HCT116 (cell line): ENCODE results near the gene IFNL3. TPM values are rescaled to one million over a fixed set of nuclear protein-coding genes. Genes with fewer than 3 reads are reported as not detected.

Source experiments
- ATAC-seq: fragments of 200-7000 bp; cut with Tn5 transposase; 2 replicates; pipeline ENCODE4 v1.9.1; 2020; ENCODE audit warnings: mild to moderate bottlenecking, moderate library complexity
- BruUV-seq: library from RNA; stranded (reverse); fragments of 400-500 nt; replicated peaks from 2 replicates; lab custom pipeline; 2021; lab: Mats Ljungman, UMichigan
- CTCF ChIA-PET: fragments of 300-600 bp; sonication (Branson Sonifier 250); formaldehyde crosslinking; loops from one replicate; lab custom pipeline; 2021; ENCODE audit warnings: antibody characterized with exemption; lab: Charles Lee
- POLR2A ChIA-PET: fragments of 300-600, 350-600 bp; sonication (Branson Sonifier 250); formaldehyde crosslinking; loops from one replicate; lab custom pipeline; 2021; ENCODE audit warnings: antibody characterized with exemption; lab: Charles Lee
- RAD21 ChIA-PET, 2 experiments: fragments of 300-600 bp; sonication (Branson Sonifier 250); formaldehyde crosslinking; loops; one replicate each; lab custom pipeline; 2023; ENCODE audit warnings: low total read pairs in 2 of 2; ENCODE audit not compliant: uncharacterized antibody in 2 of 2, unreplicated experiment in 2 of 2, low non-redundant PET in 1 of 2; lab: Charles Lee
- DNase-seq: peaks from one replicate; pipeline ENCODE4 v3.0.0-alpha.2; 2010; ENCODE audit warnings: low read depth, low spot score
- H2AFZ ChIP-seq: fragments of 200-600 bp; shearing (Covaris generic), sonication (generic); 2 replicates; pipeline ENCODE4 v1.6.1; 2017; ENCODE audit warnings: low read depth, mixed run types, mixed read lengths, antibody characterized with exemption, low read length; ENCODE audit not compliant: poor library complexity, severe bottlenecking
- H3K27ac ChIP-seq: 2 replicates; pipeline ENCODE4 v1.5.1; 2012; ENCODE audit warnings: low read depth, low read length
- H3K27me3 ChIP-seq: fragments of 200-600 bp; sonication (generic); 2 replicates; pipeline ENCODE4 v1.6.1; 2016; ENCODE audit warnings: mixed run types, low read length, mixed read lengths; ENCODE audit not compliant: insufficient read depth
- H3K36me3 ChIP-seq, 2 experiments: fragments of 200-500 bp in 1 of 2; fragments of 200-600 bp in 1 of 2; sonication (Bioruptor generic) in 1 of 2; sonication (generic) in 1 of 2; 2 replicates each; pipeline versions ENCODE4 v1.5.1 to v1.6.1; 2014 to 2016; ENCODE audit warnings: low read length in 2 of 2, inconsistent platforms in 1 of 2, mixed read lengths in 1 of 2, mixed run types in 1 of 2; ENCODE audit not compliant: insufficient read depth in 2 of 2, control insufficient read depth in 1 of 2
- H3K4me1 ChIP-seq, 2 experiments: fragments of 200-600 bp in 1 of 2; sonication (generic) in 1 of 2; 2 replicates each; pipeline versions ENCODE4 v1.5.1 to v1.6.1; 2012 to 2017; ENCODE audit warnings: low read length in 2 of 2, inconsistent platforms in 1 of 2, mild to moderate bottlenecking in 1 of 2, mixed read lengths in 1 of 2, mixed run types in 1 of 2, moderate library complexity in 1 of 2; ENCODE audit not compliant: insufficient read depth in 2 of 2, control insufficient read depth in 1 of 2
- H3K4me2 ChIP-seq: fragments of 200-600 bp; sonication (generic); 2 replicates; pipeline ENCODE4 v1.6.1; 2017; ENCODE audit warnings: mixed run types, low read length, mixed read lengths
- H3K4me3 ChIP-seq, 2 experiments: fragments of 200-600 bp in 1 of 2; sonication (generic) in 1 of 2; replicated peaks in 1 of 2; 2 replicates each; pipeline ENCODE4 v1.5.1; 2011 to 2016; ENCODE audit warnings: low read length in 2 of 2, control low read depth in 1 of 2, low read depth in 1 of 2, mild to moderate bottlenecking in 1 of 2, mixed read lengths in 1 of 2, mixed run types in 1 of 2
- H3K79me2 ChIP-seq: fragments of 200-600 bp; sonication (generic); 2 replicates; pipeline ENCODE4 v1.6.1; 2017; ENCODE audit warnings: mild to moderate bottlenecking, mixed run types, low read length, moderate library complexity, mixed read lengths; ENCODE audit not compliant: insufficient read depth
- H3K9ac ChIP-seq: fragments of 200-600 bp; sonication (generic); 2 replicates; pipeline ENCODE4 v1.6.1; 2016; ENCODE audit warnings: low read length, mixed read lengths
- H3K9me2 ChIP-seq: fragments of 200-600 bp; sonication (generic), shearing (Covaris generic); 2 replicates; pipeline ENCODE4 v1.6.1; 2017; ENCODE audit warnings: mixed run types, mild to moderate bottlenecking, moderate library complexity; ENCODE audit not compliant: insufficient read depth
- H3K9me3 ChIP-seq, 2 experiments: fragments of 200-500 bp in 1 of 2; fragments of 200-600 bp in 1 of 2; sonication (Bioruptor generic) in 1 of 2; sonication (generic) in 1 of 2; 2 replicates each; pipeline ENCODE4 v1.6.1; 2014 to 2017; ENCODE audit warnings: low read length in 2 of 2, mixed read lengths in 2 of 2, inconsistent platforms in 1 of 2, low read depth in 1 of 2, mild to moderate bottlenecking in 1 of 2, mixed run types in 1 of 2, moderate library complexity in 1 of 2; ENCODE audit not compliant: control insufficient read depth in 1 of 2, insufficient read depth in 1 of 2
- H4K20me1 ChIP-seq: fragments of 200-600 bp; sonication (generic), shearing (Covaris generic); 2 replicates; pipeline ENCODE4 v1.6.1; 2017; ENCODE audit warnings: mixed run types, mild to moderate bottlenecking, moderate library complexity; ENCODE audit not compliant: insufficient read depth
- CBX3 ChIP-seq: IDR thresholded peaks from 2 replicates; pipeline ENCODE4 v1.6.1; 2012; ENCODE audit warnings: low read depth
- CTCF ChIP-seq, 3 experiments: fragments of 200-600 bp in 1 of 3; sonication (generic) in 1 of 3; IDR thresholded peaks in 2 of 3; conservative IDR thresholded peaks in 1 of 3; 2 replicates each; pipeline ENCODE4 v1.5.1; 2012 to 2017; ENCODE audit warnings: low read depth in 2 of 3, low read length in 2 of 3, antibody characterized with exemption in 1 of 3, borderline replicate concordance in 1 of 3, control low read depth in 1 of 3, mild to moderate bottlenecking in 1 of 3, mixed read lengths in 1 of 3, mixed run types in 1 of 3, moderate library complexity in 1 of 3; ENCODE audit not compliant: insufficient read depth in 1 of 3
- EGR1 ChIP-seq: IDR thresholded peaks from 2 replicates; pipeline ENCODE4 v1.6.1; 2012; ENCODE audit warnings: low read depth
- ELF1 ChIP-seq: IDR thresholded peaks from 2 replicates; pipeline ENCODE4 v1.6.1; 2012; ENCODE audit warnings: low read depth, borderline replicate concordance
- EZH2 ChIP-seq: fragments of 200-600 bp; sonication (generic); IDR thresholded peaks from 2 replicates; pipeline ENCODE4 v1.6.1; 2017; ENCODE audit warnings: antibody characterized with exemption, mixed run types
- FOSL1 ChIP-seq: IDR thresholded peaks from 2 replicates; pipeline ENCODE4 v1.6.1; 2012; ENCODE audit warnings: low read depth
- MAX ChIP-seq: IDR thresholded peaks from 2 replicates; pipeline ENCODE4 v1.6.1; 2012
- POLR2A ChIP-seq: IDR thresholded peaks from 2 replicates; pipeline ENCODE4 v1.7.0; 2011; ENCODE audit warnings: borderline replicate concordance; ENCODE audit not compliant: insufficient read depth, insufficient read length; ENCODE audit errors: extremely low read depth
- POLR2AphosphoS5 ChIP-seq: IDR thresholded peaks from 2 replicates; pipeline ENCODE4 v1.6.1; 2011; ENCODE audit warnings: mild to moderate bottlenecking, low read depth, low read length, moderate library complexity
- RAD21 ChIP-seq: IDR thresholded peaks from 2 replicates; pipeline ENCODE4 v1.6.1; 2012; ENCODE audit warnings: low read depth, mild to moderate bottlenecking
- REST ChIP-seq: IDR thresholded peaks from 2 replicates; pipeline ENCODE4 v1.6.1; 2012; ENCODE audit warnings: low read depth
- SIN3A ChIP-seq: IDR thresholded peaks from 2 replicates; pipeline ENCODE4 v1.6.1; 2012; ENCODE audit warnings: low read depth
- SP1 ChIP-seq: IDR thresholded peaks from 2 replicates; pipeline ENCODE4 v1.6.1; 2012; ENCODE audit warnings: low read depth
- SRF ChIP-seq: IDR thresholded peaks from 2 replicates; pipeline ENCODE4 v1.6.1; 2012; ENCODE audit warnings: low read depth
- TCF7L2 ChIP-seq: IDR thresholded peaks from 2 replicates; pipeline ENCODE4 v1.7.0; 2011; ENCODE audit warnings: borderline replicate concordance, inconsistent platforms; ENCODE audit not compliant: insufficient read depth, insufficient read length; ENCODE audit errors: extremely low read depth
- YY1 ChIP-seq: IDR thresholded peaks from 2 replicates; pipeline ENCODE4 v1.6.1; 2011; ENCODE audit warnings: low read length, low read depth, moderate library complexity, mild to moderate bottlenecking; ENCODE audit not compliant: insufficient replicate concordance; ENCODE audit errors: extremely low read depth
- ZFX ChIP-seq: fragments of 450-650 bp; IDR thresholded peaks from 2 replicates; pipeline ENCODE4 v1.6.1; 2017
- ZNF274 ChIP-seq: fragments of 200-500 bp; sonication (Bioruptor generic); IDR thresholded peaks from 2 replicates; pipeline ENCODE4 v1.6.1; 2014; ENCODE audit warnings: mild to moderate bottlenecking, low read depth, low read length, inconsistent platforms
- intact Hi-C: fragments of 100-400 bp; cut with micrococcal nuclease; formaldehyde crosslinking; loops from 2 replicates; pipeline ENCODE4 v1.10.0; 2022
- total RNA-seq: library from RNA; stranded (reverse); gene quantifications from one replicate; pipeline ENCODE4 v1.2.1, GENCODE V29; 2021; ENCODE audit not compliant: unreplicated experiment

IFNL3 gene
- total RNA-seq, 1 experiment from 2014 or later: not detected

- DNase-seq: no peak
- H2AFZ ChIP-seq: no peak within 1 kb of the TSS
- H3K9ac ChIP-seq: no peak within 1 kb of the TSS
- H3K27ac ChIP-seq: no peak within 1 kb of the TSS; the same call in 1 of the 2 replicates
- no peaks in the 10 kb centered on the region for H4K20me1 ChIP-seq
- BruUV-seq: no TSS peak
- no peaks in the 10 kb centered on the region for H3K27me3 ChIP-seq
- no peaks in the 10 kb centered on the region for H3K9me2 ChIP-seq
- ChIA-PET POLR2A (no interaction called here), CTCF (interaction anchor here (0.9 to 1.0 kb wide), 2 partner anchors 81 to 273 kb away, joined by 3 to 4 read pairs; partner anchors contain the start of genes MRPS12 and SARS2)
- no peaks in the 10 kb centered on the region for H3K9me3 ChIP-seq
- no peak within 1 kb of the TSS for H3K4me2 ChIP-seq
- TF ChIP-seq TCF7L2: no peak
- TF ChIP-seq YY1: no peak
- no peak for TF ChIP-seq SP1
- TF ChIP-seq SRF: no peak
- no peak for TF ChIP-seq RAD21
- no peak for TF ChIP-seq REST
- TF ChIP-seq ELF1: no peak
- no peak for TF ChIP-seq EZH2
- no peak for TF ChIP-seq POLR2AphosphoS5
- TF ChIP-seq ZFX: no peak
- no peak for TF ChIP-seq CBX3
- TF ChIP-seq FOSL1: no peak
- TF ChIP-seq MAX: no peak
- no peak for TF ChIP-seq POLR2A
- no peak for TF ChIP-seq EGR1
- TF ChIP-seq ZNF274: no peak
- TF ChIP-seq SIN3A: no peak
- no peak for TF ChIP-seq CTCF (IDR thresholded peaks at IDR 0.05 in 2 of 3, conservative IDR thresholded peaks at IDR 0.05 in 1 of 3; ENCODE audit: borderline replicate concordance in 1 of 3, insufficient read depth in 1 of 3, low read depth in 2 of 3, low read length in 2 of 3)
- TF ChIP-seq, all 23 proteins: peak for 0
- intact Hi-C loops: no loop called here
- RAD21 ChIA-PET: no interaction called here
- Histone ChIP-seq H3K4me1 (peaks cover 7 to 8% of the 10 kb centered on the region in 2 experiments; a peak in 3 of 4 replicates), H3K36me3 (no peaks in the 10 kb centered on the region), H3K79me2 (no peaks in the 10 kb centered on the region), H3K4me3 (no peak within 1 kb of the TSS)
- ATAC-seq: no peak
Measured at GRCh38 chr19:39203372-39204341, 41.1 kb downstream of the IFNL3 start, which contains the start of gene SYCN. SYCN (minus strand) TSS chr19:39204263; CDS start chr19:39204254, 9 bp downstream.
